HepG2 (cell line): ENCODE data around the gene RPS6KA2.

Source experiments
- MATR3 ChIP-seq: sonication (generic); formaldehyde crosslinking; IDR thresholded peaks from 2 replicates; pipeline ENCODE4 v1.4.0; 2020; ENCODE audit warnings: missing genetic modification reagents
- NBN ChIP-seq: fragments of 450-650 bp; conservative IDR thresholded peaks from 2 replicates; pipeline ENCODE4 v1.6.1; 2017
- NCOA1 ChIP-seq: sonication (generic); formaldehyde crosslinking; IDR thresholded peaks from 2 replicates; pipeline ENCODE4 v1.9.0; 2021; ENCODE audit warnings: missing genetic modification reagents
- NFYB ChIP-seq: sonication (generic); formaldehyde crosslinking; IDR thresholded peaks from 2 replicates; pipeline ENCODE4 v1.4.0; 2020; ENCODE audit warnings: missing genetic modification reagents
- SMARCC2 ChIP-seq: fragments of 450-650 bp; IDR thresholded peaks from 2 replicates; pipeline ENCODE4 v1.6.1; 2017; ENCODE audit warnings: antibody characterized with exemption, mild to moderate bottlenecking
- TCF12 ChIP-seq, 2 experiments: fragments of 450-650 bp in 1 of 2; sonication (generic) in 1 of 2; formaldehyde crosslinking in 1 of 2; IDR thresholded peaks; 2 replicates each; pipeline versions ENCODE4 v1.6.1 to v1.8.0; 2017 to 2022; ENCODE audit warnings: antibody characterized with exemption in 1 of 2, mild to moderate bottlenecking in 1 of 2, missing genetic modification reagents in 1 of 2, moderate library complexity in 1 of 2
- TCF7L2 ChIP-seq: IDR thresholded peaks from 2 replicates; pipeline ENCODE4 v1.6.1; 2011; ENCODE audit warnings: mild to moderate bottlenecking, low read depth, low read length, moderate library complexity
- XBP1 ChIP-seq: sonication (generic); formaldehyde crosslinking; IDR thresholded peaks from 2 replicates; pipeline ENCODE4 v1.5.0; 2020; ENCODE audit warnings: missing genetic modification reagents
- TF ChIP-seq, protein P1 (sequence below): sonication (generic); formaldehyde crosslinking; IDR thresholded peaks from 2 replicates; pipeline ENCODE4 v1.5.0; 2020; ENCODE audit warnings: mild to moderate bottlenecking, missing genetic modification reagents, moderate library complexity
- TF ChIP-seq, protein P2 (sequence below): sonication (generic); formaldehyde crosslinking; IDR thresholded peaks from 2 replicates; pipeline ENCODE4 v1.8.0; 2022; ENCODE audit warnings: mild to moderate bottlenecking, missing genetic modification reagents, moderate library complexity

DNA sequence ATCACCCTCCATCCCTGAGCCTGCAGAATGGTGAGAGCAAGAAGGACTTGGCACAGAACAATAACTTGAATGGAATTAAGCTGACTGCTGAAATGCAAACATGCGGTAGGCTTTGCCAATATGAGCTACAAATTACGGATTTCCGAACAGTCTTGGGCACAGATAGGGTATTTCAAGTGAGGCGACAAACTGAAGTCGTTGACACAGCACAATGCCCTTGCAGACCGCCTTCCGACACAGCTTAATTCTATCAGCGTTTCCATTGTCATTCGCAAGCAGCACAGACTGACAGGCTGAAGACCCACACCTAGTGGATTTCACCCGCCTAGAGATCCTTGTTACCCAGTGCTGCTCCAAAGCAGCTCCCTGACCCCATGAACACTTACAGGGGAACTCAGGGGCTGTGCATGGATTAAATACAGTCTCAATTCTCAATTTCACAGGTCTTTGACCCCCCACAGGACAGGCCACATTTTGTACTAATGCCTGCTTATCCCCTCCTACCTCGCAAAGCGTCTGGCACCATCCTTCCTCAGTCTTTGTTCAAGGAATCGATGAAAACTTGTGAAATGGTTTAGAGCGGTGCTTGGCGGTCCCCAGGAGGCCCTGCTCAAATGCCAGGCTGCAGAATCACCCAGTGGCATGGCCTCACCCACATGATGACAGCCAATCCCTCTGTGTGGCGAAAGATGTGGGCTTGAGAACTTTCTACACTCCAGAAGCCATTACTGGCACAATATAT lies 75.1 kb downstream of the RPS6KA2 start:
- TF ChIP-seq XBP1 (CRISPR knock-in tag) (no peak), TCF12 (IDR thresholded peaks at IDR 0.05) (no peak), TCF12 (CRISPR knock-in tag; IDR thresholded peaks at IDR 0.05) (no peak), NBN (no peak), NFYB (CRISPR knock-in tag) (no peak), NCOA1 (no peak), MATR3 (no peak), SMARCC2 (no peak), TCF7L2 (no peak)
- TF ChIP-seq, protein P1, sequence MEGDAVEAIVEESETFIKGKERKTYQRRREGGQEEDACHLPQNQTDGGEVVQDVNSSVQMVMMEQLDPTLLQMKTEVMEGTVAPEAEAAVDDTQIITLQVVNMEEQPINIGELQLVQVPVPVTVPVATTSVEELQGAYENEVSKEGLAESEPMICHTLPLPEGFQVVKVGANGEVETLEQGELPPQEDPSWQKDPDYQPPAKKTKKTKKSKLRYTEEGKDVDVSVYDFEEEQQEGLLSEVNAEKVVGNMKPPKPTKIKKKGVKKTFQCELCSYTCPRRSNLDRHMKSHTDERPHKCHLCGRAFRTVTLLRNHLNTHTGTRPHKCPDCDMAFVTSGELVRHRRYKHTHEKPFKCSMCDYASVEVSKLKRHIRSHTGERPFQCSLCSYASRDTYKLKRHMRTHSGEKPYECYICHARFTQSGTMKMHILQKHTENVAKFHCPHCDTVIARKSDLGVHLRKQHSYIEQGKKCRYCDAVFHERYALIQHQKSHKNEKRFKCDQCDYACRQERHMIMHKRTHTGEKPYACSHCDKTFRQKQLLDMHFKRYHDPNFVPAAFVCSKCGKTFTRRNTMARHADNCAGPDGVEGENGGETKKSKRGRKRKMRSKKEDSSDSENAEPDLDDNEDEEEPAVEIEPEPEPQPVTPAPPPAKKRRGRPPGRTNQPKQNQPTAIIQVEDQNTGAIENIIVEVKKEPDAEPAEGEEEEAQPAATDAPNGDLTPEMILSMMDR: no peak
- TF ChIP-seq, protein P2, sequence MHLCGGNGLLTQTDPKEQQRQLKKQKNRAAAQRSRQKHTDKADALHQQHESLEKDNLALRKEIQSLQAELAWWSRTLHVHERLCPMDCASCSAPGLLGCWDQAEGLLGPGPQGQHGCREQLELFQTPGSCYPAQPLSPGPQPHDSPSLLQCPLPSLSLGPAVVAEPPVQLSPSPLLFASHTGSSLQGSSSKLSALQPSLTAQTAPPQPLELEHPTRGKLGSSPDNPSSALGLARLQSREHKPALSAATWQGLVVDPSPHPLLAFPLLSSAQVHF: no peak
